Bronchial epithelial cell (primary cell): Measurements from ENCODE around the gene LGSN. TPM values are rescaled to one million over a fixed set of nuclear protein-coding genes. Genes with fewer than 3 reads are reported as not detected.
A peak's percentile ranks its signal among the peaks of the same experiment; 100 is the strongest.

Experiments
- DNase-seq: peaks from one replicate; pipeline ENCODE4 v3.0.0-alpha.2; 2010; ENCODE audit warnings: low read depth
- FAIRE-seq: peaks from 2 replicates; lab custom pipeline; 2011; peaks lifted over from hg19 to GRCh38; lab: Jason Lieb, UNC
- H3K27me3 ChIP-seq: 2 replicates; pipeline ENCODE4 v1.5.1; 2011; ENCODE audit warnings: low read length; ENCODE audit not compliant: control insufficient read depth, insufficient read depth
- H3K36me3 ChIP-seq: 2 replicates; pipeline ENCODE4 v1.5.1; 2011; ENCODE audit warnings: low read length; ENCODE audit not compliant: control insufficient read depth, insufficient read depth
- H3K4me3 ChIP-seq: 2 replicates; pipeline ENCODE4 v1.5.1; 2011; ENCODE audit warnings: mild to moderate bottlenecking, low read depth, low read length, control low read depth
- CTCF ChIP-seq: IDR thresholded peaks from 2 replicates; pipeline ENCODE4 v1.5.1; 2011; ENCODE audit warnings: mild to moderate bottlenecking, moderate library complexity, low read length, control low read depth, inconsistent platforms; ENCODE audit not compliant: insufficient read depth, severe bottlenecking
- total RNA-seq: library from RNA; depleted of rRNA; stranded (reverse); fragments of >200 nt; gene quantifications from 2 replicates; pipeline ENCODE4 v1.2.1, GENCODE V29; 2014

The LGSN gene
- total RNA-seq, 1 donor from 2014 or later: under 0.01 TPM

- peak; percentile 76 for TF ChIP-seq CTCF
- DNase-seq: peak; percentile 47
- FAIRE-seq: peak; percentile 89
- no peaks in the 10 kb centered on the region for H3K27me3 ChIP-seq
- H3K36me3 ChIP-seq: no peaks in the 10 kb centered on the region
- no peak overlapping the region for H3K4me3 ChIP-seq
Observed at GRCh38 chr6:63352544-63353285, 32.9 kb upstream of the LGSN start.

DNA sequence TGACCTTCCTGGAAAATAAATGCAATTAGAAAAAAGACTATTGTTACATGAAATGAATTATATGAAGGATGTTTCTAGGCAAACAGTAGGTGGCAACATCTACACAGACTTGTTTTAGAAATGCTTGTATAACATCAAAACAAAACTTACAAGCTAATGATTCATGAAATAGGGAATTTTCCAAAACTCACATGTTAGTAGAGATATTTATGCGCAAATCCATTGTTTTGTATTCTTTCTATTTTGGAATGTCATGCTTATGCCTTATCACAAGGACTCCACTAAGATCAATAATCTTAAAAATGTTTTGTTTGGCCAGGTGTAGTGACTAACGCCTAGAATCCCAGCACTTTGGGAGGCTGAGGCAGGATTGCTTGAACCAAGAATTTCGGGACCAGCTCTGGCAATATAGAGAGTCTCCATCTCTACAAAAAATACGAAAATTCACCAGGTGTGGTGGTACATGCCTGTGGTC, 32.3 kb upstream of the LGSN start:
- Histone ChIP-seq H3K4me3 (no peak overlapping the region), H3K36me3 (no peaks in the 10 kb centered on the region), H3K27me3 (no peaks in the 10 kb centered on the region)
- peak; percentile 30 for TF ChIP-seq CTCF
- DNase-seq: peak; percentile 75
- FAIRE-seq: no peak

DNA sequence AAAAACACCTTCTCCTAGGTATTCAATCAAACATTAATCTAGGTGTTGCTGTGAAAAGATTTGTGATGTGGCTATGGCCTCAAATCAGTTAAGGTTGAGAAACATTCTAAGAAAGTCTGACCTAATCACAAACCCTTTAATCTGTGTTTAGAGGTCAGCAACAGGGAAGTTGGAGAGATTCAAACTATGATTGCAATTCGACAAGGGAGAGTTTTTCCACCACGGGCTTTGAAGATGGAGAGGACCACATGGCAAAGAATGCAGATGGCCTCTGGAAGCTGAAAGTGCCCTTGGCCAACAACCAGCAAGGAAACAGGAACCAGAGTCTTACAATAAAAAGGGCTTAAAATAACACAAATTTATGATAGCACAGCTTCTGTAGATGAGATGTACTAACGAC, 29.6 kb upstream of the LGSN start:
- FAIRE-seq (no peak), DNase-seq (no peak)
- Histone ChIP-seq H3K36me3 (no peaks in the 10 kb centered on the region), H3K27me3 (no peaks in the 10 kb centered on the region), H3K4me3 (no peak overlapping the region)
- TF ChIP-seq CTCF: no peak

GRCh38 chr6:63348836-63349235, 29.1 kb upstream of the LGSN start:
- H3K36me3 ChIP-seq: no peaks in the 10 kb centered on the region
- peak; percentile 17 for DNase-seq
- no peak for FAIRE-seq
- H3K27me3 ChIP-seq: no peaks in the 10 kb centered on the region
- no peak for TF ChIP-seq CTCF
- H3K4me3 ChIP-seq: no peak overlapping the region

DNA sequence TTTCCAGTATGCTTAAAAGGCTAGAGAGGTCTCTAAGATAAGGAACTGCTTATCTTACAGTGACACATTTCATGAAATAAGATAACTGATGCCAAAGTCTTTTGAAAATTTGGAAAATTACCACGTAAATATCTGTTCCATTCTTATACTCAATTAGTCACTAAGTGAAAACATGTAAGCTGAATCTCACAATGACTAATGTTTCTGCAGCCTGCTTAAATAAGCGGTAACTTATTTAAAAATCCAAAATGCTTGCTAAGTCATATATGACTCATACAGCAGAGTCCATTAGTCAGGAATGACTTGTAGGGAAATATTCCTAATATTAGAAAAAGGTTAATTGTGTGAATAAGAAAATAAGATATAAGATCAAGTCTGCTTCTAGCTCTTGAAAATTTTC, 27.8 kb upstream of the LGSN start:
- DNase-seq (peak; percentile 98), FAIRE-seq (no peak)
- Histone ChIP-seq H3K27me3 (no peaks in the 10 kb centered on the region), H3K36me3 (no peaks in the 10 kb centered on the region), H3K4me3 (no peak overlapping the region)
- no peak for TF ChIP-seq CTCF
